HG03457 (cell line): ENCODE data around the gene NEMP2.

Experiments
- ATAC-seq: cut with Tn5 transposase; IDR thresholded peaks from one replicate; pipeline ENCODE4 v1.9.1; 2021; ENCODE audit warnings: moderate number of reproducible peaks; ENCODE audit not compliant: unreplicated experiment

NEMP2 gene

DNA sequence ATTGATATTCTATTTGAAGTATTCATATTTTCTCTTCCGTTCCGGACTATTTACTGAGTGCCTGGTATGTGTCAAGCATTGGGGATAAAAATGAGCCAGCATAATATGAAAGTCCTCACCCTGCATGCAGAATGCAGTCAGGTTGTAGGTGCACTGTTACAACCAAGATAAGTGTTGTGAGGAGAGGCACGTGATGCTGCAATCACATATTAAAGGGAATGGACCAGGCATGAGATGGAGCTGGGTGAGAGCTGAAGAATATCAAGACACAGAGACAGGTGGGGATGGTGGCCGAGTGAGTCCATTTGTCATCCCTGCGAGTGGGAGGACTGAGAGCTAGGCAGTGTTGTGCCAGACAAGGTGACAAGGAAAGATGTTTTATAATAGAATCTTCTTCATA lies 74.0 kb downstream of the NEMP2 start:
- ATAC-seq, result no peak

DNA sequence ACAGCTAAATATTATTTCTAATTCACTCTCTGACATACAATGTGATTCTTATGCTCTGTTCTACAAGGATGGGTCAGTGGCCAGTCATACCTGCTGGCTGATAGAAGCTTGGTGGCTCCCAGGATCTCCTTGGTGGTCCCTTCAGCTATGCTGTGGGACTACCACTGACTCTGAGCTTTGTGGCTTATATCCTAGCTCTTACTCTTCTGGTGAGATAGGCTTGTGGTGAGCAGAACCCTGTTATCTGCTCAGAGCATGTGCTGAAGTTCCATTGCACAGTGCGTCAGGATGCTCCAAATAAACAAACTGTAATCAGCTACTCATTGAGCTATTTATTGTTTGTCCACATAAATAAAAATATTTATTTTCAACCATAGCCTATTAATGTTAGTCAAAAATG lies 74.6 kb downstream of the NEMP2 start:
- ATAC-seq, result no peak

- no peak for ATAC-seq
Measured at GRCh38 chr2:190458352-190459107, 76.0 kb downstream of the NEMP2 start.

- no peak for ATAC-seq
Measured at GRCh38 chr2:190457256-190457655, 77.3 kb downstream of the NEMP2 start.

DNA sequence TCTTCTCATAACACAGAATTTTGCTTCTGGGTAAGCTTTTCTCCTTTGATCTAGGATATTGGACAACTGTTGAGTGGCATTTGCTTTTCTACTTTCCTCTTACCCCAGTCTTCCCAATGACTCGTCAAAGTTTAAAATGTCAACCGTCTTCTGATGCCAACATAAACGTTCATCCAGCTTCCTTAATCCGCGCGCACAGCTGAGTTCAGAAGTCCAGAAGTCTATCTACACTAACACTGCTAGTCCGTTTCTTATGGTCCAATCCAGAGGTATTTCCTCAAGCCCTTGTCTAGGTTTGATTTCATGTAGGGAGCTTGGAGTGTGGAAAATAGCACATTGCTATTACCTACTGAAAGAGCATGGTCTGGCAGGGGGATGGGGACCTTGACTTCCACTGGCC lies 77.7 kb downstream of the NEMP2 start:
- ATAC-seq, result no peak

- no peak for ATAC-seq
Measured at GRCh38 chr2:190455358-190456095, 79.0 kb downstream of the NEMP2 start.

DNA sequence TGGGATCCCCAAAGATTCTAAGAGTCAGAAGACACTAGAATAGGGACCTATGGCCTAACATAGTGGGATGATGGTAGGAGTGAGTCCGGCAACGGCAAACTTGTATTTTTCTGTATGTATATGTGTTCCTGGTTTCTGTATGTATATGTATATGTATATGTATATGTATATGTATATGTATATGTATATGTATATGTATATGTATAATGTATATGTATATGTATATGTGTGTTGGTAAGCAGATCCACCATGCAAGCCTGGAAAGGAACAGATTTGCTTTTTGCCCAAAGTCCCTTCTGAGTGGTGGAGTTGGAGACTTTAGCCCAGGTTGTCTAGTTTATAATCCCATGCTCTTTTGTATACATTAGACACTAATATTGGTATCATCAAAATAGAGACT lies 79.7 kb downstream of the NEMP2 start:
- no peak for ATAC-seq
